ENCODE measurements around the gene ABCA2.
A peak's percentile ranks its signal among the peaks of the same experiment; 100 is the strongest.

The ABCA2 gene

DNA sequence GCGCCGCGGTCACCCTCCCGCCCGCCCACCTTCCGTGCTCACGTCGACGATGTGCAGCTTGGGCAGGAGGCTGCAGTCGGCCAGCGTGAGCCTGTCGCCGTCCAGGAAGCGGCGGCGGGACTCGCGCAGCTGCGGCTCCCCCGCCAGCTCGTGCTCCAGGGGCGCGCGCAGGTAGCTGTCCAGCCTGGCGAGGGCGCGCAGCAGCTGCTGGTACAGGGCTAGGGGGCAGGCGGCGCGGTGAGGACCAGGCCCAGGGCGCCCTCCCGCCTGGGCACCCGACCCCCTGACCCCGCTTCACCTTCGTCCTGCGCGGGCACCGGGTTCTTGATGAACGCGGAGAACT is 33.2 kb downstream of the ABCA2 start:
- no peaks in the 10 kb centered on the region for H3K79me2 ChIP-seq
- H3K36me3 ChIP-seq (ENCODE audit: control insufficient read depth, insufficient read depth, low read length) = no peaks in the 10 kb centered on the region
- H3K27me3 ChIP-seq (ENCODE audit: control insufficient read depth, insufficient read depth, low read length) = no peaks in the 10 kb centered on the region
- no peak overlapping the region for H3K4me3 ChIP-seq (ENCODE audit: low read depth, low read length)
- H3K9ac ChIP-seq = no peak overlapping the region
- no peak overlapping the region for H2AFZ ChIP-seq
- no peaks in the 10 kb centered on the region for H3K9me3 ChIP-seq (ENCODE audit: control insufficient read depth, low read length)
- no peak overlapping the region for H3K27ac ChIP-seq
- H3K4me2 ChIP-seq (ENCODE audit: low read length) = no peak overlapping the region
- no peaks in the 10 kb centered on the region for H3K4me1 ChIP-seq
- TF ChIP-seq, protein P1, sequence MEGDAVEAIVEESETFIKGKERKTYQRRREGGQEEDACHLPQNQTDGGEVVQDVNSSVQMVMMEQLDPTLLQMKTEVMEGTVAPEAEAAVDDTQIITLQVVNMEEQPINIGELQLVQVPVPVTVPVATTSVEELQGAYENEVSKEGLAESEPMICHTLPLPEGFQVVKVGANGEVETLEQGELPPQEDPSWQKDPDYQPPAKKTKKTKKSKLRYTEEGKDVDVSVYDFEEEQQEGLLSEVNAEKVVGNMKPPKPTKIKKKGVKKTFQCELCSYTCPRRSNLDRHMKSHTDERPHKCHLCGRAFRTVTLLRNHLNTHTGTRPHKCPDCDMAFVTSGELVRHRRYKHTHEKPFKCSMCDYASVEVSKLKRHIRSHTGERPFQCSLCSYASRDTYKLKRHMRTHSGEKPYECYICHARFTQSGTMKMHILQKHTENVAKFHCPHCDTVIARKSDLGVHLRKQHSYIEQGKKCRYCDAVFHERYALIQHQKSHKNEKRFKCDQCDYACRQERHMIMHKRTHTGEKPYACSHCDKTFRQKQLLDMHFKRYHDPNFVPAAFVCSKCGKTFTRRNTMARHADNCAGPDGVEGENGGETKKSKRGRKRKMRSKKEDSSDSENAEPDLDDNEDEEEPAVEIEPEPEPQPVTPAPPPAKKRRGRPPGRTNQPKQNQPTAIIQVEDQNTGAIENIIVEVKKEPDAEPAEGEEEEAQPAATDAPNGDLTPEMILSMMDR (IDR thresholded peaks at IDR 0.05) = no peak

DNA sequence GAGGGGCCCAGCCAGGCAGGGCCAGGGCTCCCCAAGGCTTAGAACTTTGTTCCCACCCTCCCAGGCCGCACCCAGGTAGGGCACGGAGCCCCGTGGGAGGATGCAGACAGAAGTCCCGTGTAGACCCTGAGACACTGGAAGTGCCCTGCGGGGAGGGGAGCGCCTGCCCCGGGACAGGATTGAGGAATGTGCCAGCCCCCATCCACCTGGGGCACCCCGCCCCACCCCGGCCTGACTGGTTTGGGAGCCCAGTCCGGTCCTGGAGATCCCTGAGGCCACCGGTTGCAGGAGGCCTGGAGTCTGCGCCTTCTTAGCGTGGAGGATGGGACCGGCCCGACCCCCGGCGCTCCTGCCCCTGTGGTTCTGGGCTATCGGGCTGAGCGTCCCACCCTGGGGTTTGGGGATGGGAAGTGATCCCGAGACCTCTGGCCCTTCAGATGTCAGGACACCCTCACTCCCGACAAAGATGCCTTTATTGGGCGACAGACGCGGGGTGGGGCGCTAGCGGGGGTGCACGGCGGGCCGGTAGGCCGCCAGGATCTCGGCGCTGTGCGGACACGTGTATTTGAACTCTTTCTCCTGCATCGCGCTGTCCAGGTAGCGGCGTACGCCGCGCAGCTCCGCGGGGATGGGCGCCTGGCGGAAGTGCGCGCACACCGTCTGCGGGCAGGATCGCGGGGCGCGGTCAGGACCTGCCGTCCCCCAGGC is 33.7 kb downstream of the ABCA2 start:
- Histone ChIP-seq H2AFZ (no peak overlapping the region), H3K4me1 (no peaks in the 10 kb centered on the region), H3K4me3 (ENCODE audit: low read depth, low read length) (no peak overlapping the region), H3K9me3 (ENCODE audit: control insufficient read depth, low read length) (no peaks in the 10 kb centered on the region), H3K4me2 (ENCODE audit: low read length) (no peak overlapping the region), H3K36me3 (ENCODE audit: control insufficient read depth, insufficient read depth, low read length) (no peaks in the 10 kb centered on the region), H3K27me3 (ENCODE audit: control insufficient read depth, insufficient read depth, low read length) (no peaks in the 10 kb centered on the region), H3K9ac (no peak overlapping the region), H3K79me2 (no peaks in the 10 kb centered on the region), H3K27ac (no peak overlapping the region)
- TF ChIP-seq, protein P1 (IDR thresholded peaks at IDR 0.05) = no peak

DNA sequence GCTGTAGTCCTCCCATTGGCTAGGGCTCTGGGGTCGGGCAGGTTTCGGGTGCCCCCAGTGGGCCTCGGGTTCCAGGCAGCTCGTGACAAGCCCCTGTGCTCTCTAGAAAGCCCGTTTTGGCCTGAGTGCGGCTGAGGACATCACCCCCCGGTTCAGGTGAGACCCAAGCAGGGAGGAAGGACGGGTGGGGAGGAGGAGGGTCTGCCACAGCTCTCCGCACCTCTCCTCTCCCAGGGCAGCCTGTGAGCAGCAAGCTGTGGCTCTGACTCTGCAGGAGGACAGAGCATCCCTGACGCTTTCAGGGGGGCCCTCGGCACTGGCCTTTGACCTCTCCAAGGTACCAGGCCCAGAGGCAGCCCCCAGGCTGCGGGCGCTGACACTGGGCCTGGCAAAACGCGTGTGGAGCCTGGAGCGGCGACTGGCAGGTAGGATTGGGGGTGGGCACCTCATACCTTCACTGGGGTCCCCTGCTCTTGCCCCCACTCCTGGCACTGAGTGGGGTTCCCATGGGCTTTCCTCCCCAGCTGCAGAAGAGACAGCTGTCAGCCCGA is 35.1 kb downstream of the ABCA2 start:
- Histone ChIP-seq H3K36me3 (ENCODE audit: control insufficient read depth, insufficient read depth, low read length) (no peaks in the 10 kb centered on the region), H3K27me3 (ENCODE audit: control insufficient read depth, insufficient read depth, low read length) (no peaks in the 10 kb centered on the region), H3K4me3 (ENCODE audit: low read depth, low read length) (peak overlapping the region; percentile 79), H3K9ac (no peak overlapping the region), H3K4me1 (no peaks in the 10 kb centered on the region), H2AFZ (peak overlapping the region; percentile 59), H3K27ac (no peak overlapping the region), H3K79me2 (no peaks in the 10 kb centered on the region), H3K9me3 (ENCODE audit: control insufficient read depth, low read length) (no peaks in the 10 kb centered on the region), H3K4me2 (ENCODE audit: low read length) (peak overlapping the region; percentile 98)
- TF ChIP-seq, protein P1 (IDR thresholded peaks at IDR 0.05) = no peak

DNA sequence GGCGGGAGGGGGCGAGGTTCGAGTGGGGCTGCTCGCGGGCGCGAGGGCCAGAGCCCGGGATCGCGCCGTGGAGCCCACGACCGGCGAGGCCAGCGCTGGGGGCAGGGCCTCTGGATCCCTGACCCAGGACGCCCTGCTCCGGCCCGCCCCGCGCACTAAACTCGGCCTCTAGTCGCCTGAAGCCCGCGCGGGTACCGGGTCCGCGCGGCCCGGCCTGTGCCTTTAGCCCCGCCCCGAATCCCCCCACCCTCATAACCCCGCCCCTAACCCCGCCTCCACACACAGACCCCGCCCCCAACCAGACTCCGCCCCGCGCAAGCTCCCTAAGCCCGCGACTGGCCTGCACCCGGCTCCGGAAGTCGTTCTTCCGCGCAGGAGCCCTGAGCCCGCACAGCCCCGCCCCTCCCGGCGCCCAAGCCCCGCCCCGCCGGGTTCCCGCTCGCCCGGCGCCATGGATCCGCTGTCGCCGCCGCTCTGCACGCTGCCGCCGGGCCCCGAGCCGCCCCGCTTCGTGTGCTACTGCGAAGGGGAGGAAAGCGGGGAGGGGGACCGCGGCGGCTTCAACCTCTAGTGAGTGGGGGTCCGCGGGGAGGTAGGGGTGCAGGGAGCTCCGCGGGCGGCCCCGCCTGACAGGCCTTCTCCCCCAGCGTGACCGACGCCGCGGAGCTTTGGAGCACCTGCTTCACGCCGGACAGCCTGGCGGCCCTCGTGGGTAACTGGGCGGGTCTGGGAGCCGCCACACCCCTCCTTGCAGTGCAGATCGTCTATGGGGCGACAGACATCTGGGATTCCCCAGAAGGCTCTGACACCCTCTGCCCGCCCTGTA is 35.8 kb downstream of the ABCA2 start, which contains the start of gene PAXX:
Gene PAXX (plus strand): TSS at position 430 of the 826 bp plus-strand sequence. CDS start 22 bp downstream, at position 452.
- Histone ChIP-seq H3K27me3 (ENCODE audit: control insufficient read depth, insufficient read depth, low read length) (no peaks in the 10 kb centered on the region), H3K79me2 (no peaks in the 10 kb centered on the region), H3K36me3 (ENCODE audit: control insufficient read depth, insufficient read depth, low read length) (no peaks in the 10 kb centered on the region), H3K9ac (no peak within 1 kb of the TSS), H3K4me2 (ENCODE audit: low read length) (peak within 1 kb of the TSS; percentile 98), H3K9me3 (ENCODE audit: control insufficient read depth, low read length) (no peaks in the 10 kb centered on the region), H2AFZ (peak within 1 kb of the TSS; percentile 59), H3K27ac (peak within 1 kb of the TSS; percentile 49), H3K4me3 (ENCODE audit: low read depth, low read length) (peak within 1 kb of the TSS; percentile 79), H3K4me1 (no peaks in the 10 kb centered on the region)
- TF ChIP-seq, protein P1 (IDR thresholded peaks at IDR 0.05) = no peak

Data from parathyroid adenoma (tissue), 2 donors.